AG04450 (cell line): Measurements from ENCODE around the gene CCNK. TPM values are rescaled to one million over a fixed set of nuclear protein-coding genes. Genes with fewer than 3 reads are reported as not detected.

ENCODE experiments used
- CTCF ChIA-PET: fragments of 300-600, 350-600 bp; formaldehyde crosslinking; extraction: SDS; loops from one replicate; lab custom pipeline; 2022; ENCODE audit warnings: antibody characterized with exemption, inconsistent platforms; lab: Charles Lee
- POLR2A ChIA-PET: fragments of 350-600 bp; formaldehyde crosslinking; extraction: SDS; loops from one replicate; lab custom pipeline; 2021; ENCODE audit warnings: antibody characterized with exemption, inconsistent platforms; lab: Yijun Ruan, JAX
- DNase-seq: peaks from one replicate; pipeline ENCODE4 v3.0.0-alpha.2; 2011; ENCODE audit warnings: low read depth, low spot score
- H3K27ac ChIP-seq: one replicate; pipeline ENCODE4 v1.5.1; 2012; ENCODE audit warnings: low read depth, low read length, control low read depth
- H3K27me3 ChIP-seq: one replicate; pipeline ENCODE4 v1.6.0; 2012; ENCODE audit warnings: low read length; ENCODE audit not compliant: control insufficient read depth, insufficient read depth
- H3K4me3 ChIP-seq: 2 replicates; pipeline ENCODE4 v1.5.1; 2011; ENCODE audit warnings: mild to moderate bottlenecking, low read depth, low read length, control low read depth
- H3K9me3 ChIP-seq: 2 replicates; pipeline ENCODE4 v1.5.1; 2012; ENCODE audit warnings: low read length; ENCODE audit not compliant: control insufficient read depth, insufficient read depth
- CTCF ChIP-seq: IDR thresholded peaks from 2 replicates; pipeline ENCODE4 v1.5.1; 2011; ENCODE audit warnings: low read depth, low read length, control low read depth, inconsistent platforms
- polyA plus RNA-seq: library from polyadenylated mRNA; depleted of rRNA; stranded (reverse); fragments of >200 nt; gene quantifications from 2 replicates; pipeline ENCODE4 v1.2.3, GENCODE V29; 2011

CCNK gene
- polyA plus RNA-seq, 1 experiment = 18.9 TPM

- CTCF ChIA-PET = interaction anchor here (1.1 kb wide), 1 partner anchor 73 kb away, joined by 3 read pairs; no protein-coding TSS in a partner anchor
- POLR2A ChIA-PET = no interaction called here
- Histone ChIP-seq H3K9me3 (no peaks in the 10 kb centered on the region; the same call in none of the 2 replicates), H3K27ac (no peak overlapping the region), H3K27me3 (no peaks in the 10 kb centered on the region), H3K4me3 (no peak overlapping the region)
- no peak for DNase-seq
- no peak for TF ChIP-seq CTCF
Observed at GRCh38 chr14:99554757-99555531, 73.7 kb downstream of the CCNK start.

- TF ChIP-seq CTCF = no peak
- no peak overlapping the region for H3K4me3 ChIP-seq
- POLR2A ChIA-PET = no interaction called here
- CTCF ChIA-PET = no interaction called here
- no peak for DNase-seq
- H3K9me3 ChIP-seq = no peaks in the 10 kb centered on the region; the same call in none of the 2 replicates
- H3K27me3 ChIP-seq = no peaks in the 10 kb centered on the region
- H3K27ac ChIP-seq = no peak overlapping the region
Observed at GRCh38 chr14:99556134-99556791, 75.1 kb downstream of the CCNK start.

GRCh38 chr14:99559286-99559990 lies 78.2 kb downstream of the CCNK start:
- CTCF ChIA-PET = no interaction called here
- no peaks in the 10 kb centered on the region for H3K27me3 ChIP-seq
- no peak for TF ChIP-seq CTCF
- POLR2A ChIA-PET = no interaction called here
- no peak overlapping the region for H3K27ac ChIP-seq
- no peaks in the 10 kb centered on the region; the same call in none of the 2 replicates for H3K9me3 ChIP-seq
- no peak overlapping the region for H3K4me3 ChIP-seq
- DNase-seq = no peak

GRCh38 chr14:99560403-99560802 lies 79.2 kb downstream of the CCNK start:
- DNase-seq = no peak
- Histone ChIP-seq H3K27ac (no peak overlapping the region), H3K4me3 (no peak overlapping the region), H3K27me3 (no peaks in the 10 kb centered on the region), H3K9me3 (no peaks in the 10 kb centered on the region; the same call in none of the 2 replicates)
- TF ChIP-seq CTCF = no peak
- POLR2A ChIA-PET = no interaction called here
- CTCF ChIA-PET = no interaction called here
